ENCODE results near the gene GLRX5.

DNA sequence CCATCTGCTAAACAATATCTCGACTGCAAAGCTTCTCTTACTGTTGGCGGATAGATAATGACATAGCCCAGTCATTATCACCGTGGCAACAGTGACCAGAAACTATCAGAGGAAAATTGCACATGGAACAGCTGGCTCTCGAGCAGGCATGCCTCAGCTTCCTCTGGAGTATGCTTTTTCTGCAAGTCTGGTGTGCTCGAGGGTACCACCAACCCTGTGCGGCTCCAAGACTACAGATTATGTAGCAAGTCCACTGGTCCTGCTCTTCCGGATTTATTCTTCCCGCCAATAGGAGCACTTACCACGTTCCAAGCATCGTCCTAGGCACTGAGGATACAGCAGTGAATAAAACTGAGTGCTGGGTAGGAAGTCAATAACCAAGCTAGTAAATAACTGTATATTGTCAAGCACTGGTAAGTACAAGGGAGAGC, 1.4 kb upstream of the GLRX5 start:
- TF ChIP-seq, protein P1, sequence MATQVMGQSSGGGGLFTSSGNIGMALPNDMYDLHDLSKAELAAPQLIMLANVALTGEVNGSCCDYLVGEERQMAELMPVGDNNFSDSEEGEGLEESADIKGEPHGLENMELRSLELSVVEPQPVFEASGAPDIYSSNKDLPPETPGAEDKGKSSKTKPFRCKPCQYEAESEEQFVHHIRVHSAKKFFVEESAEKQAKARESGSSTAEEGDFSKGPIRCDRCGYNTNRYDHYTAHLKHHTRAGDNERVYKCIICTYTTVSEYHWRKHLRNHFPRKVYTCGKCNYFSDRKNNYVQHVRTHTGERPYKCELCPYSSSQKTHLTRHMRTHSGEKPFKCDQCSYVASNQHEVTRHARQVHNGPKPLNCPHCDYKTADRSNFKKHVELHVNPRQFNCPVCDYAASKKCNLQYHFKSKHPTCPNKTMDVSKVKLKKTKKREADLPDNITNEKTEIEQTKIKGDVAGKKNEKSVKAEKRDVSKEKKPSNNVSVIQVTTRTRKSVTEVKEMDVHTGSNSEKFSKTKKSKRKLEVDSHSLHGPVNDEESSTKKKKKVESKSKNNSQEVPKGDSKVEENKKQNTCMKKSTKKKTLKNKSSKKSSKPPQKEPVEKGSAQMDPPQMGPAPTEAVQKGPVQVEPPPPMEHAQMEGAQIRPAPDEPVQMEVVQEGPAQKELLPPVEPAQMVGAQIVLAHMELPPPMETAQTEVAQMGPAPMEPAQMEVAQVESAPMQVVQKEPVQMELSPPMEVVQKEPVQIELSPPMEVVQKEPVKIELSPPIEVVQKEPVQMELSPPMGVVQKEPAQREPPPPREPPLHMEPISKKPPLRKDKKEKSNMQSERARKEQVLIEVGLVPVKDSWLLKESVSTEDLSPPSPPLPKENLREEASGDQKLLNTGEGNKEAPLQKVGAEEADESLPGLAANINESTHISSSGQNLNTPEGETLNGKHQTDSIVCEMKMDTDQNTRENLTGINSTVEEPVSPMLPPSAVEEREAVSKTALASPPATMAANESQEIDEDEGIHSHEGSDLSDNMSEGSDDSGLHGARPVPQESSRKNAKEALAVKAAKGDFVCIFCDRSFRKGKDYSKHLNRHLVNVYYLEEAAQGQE (IDR thresholded peaks at IDR 0.05; ENCODE audit: low read depth): no peak
- TF ChIP-seq, protein P2, sequence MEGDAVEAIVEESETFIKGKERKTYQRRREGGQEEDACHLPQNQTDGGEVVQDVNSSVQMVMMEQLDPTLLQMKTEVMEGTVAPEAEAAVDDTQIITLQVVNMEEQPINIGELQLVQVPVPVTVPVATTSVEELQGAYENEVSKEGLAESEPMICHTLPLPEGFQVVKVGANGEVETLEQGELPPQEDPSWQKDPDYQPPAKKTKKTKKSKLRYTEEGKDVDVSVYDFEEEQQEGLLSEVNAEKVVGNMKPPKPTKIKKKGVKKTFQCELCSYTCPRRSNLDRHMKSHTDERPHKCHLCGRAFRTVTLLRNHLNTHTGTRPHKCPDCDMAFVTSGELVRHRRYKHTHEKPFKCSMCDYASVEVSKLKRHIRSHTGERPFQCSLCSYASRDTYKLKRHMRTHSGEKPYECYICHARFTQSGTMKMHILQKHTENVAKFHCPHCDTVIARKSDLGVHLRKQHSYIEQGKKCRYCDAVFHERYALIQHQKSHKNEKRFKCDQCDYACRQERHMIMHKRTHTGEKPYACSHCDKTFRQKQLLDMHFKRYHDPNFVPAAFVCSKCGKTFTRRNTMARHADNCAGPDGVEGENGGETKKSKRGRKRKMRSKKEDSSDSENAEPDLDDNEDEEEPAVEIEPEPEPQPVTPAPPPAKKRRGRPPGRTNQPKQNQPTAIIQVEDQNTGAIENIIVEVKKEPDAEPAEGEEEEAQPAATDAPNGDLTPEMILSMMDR (IDR thresholded peaks at IDR 0.05 in 2 of 3, conservative IDR thresholded peaks at IDR 0.05 in 1 of 3; ENCODE audit: borderline replicate concordance in 1 of 3, insufficient read depth in 1 of 3, low read depth in 2 of 3, low read length in 2 of 3): no peak
- TF ChIP-seq RAD21 (IDR thresholded peaks at IDR 0.05; ENCODE audit: low read depth): no peak
- TF ChIP-seq EZH2 (IDR thresholded peaks at IDR 0.05): no peak
- no peak for TF ChIP-seq TCF7L2 (IDR thresholded peaks at IDR 0.05; ENCODE audit: borderline replicate concordance, extremely low read depth, insufficient read depth, insufficient read length)
- TF ChIP-seq POLR2A (IDR thresholded peaks at IDR 0.05; ENCODE audit: borderline replicate concordance, extremely low read depth, insufficient read depth, insufficient read length): no peak
- no peak for TF ChIP-seq SRF (IDR thresholded peaks at IDR 0.05; ENCODE audit: low read depth)
- TF ChIP-seq EZH2phosphoT487 (IDR thresholded peaks at IDR 0.05; ENCODE audit: borderline replicate concordance): no peak
- no peak for TF ChIP-seq ELF1 (IDR thresholded peaks at IDR 0.05; ENCODE audit: borderline replicate concordance, low read depth)
- no peak for TF ChIP-seq POLR2AphosphoS5 (IDR thresholded peaks at IDR 0.05; ENCODE audit: low read depth, low read length)
- TF ChIP-seq JUND (IDR thresholded peaks at IDR 0.05): no peak
